Transverse colon (tissue), 4 donors: ENCODE measurements around the gene PCED1A. TPM values are rescaled to one million over a fixed set of nuclear protein-coding genes. Genes with fewer than 3 reads are reported as not detected.

Experiments
- DNase-seq: peaks from one replicate; pipeline ENCODE4 v3.0.0-alpha.2; 2019
- H3K27ac ChIP-seq, 4 donors: fragments of 200-600 bp; sonication (generic); 2 replicates each; pipeline ENCODE4 v1.5.1; 2016 to 2018; ENCODE audit warnings: inconsistent platforms in 4 of 4
- H3K27me3 ChIP-seq: fragments of 200-600 bp; sonication (generic); 2 replicates; pipeline ENCODE4 v1.5.1; 2017; ENCODE audit warnings: inconsistent platforms
- H3K36me3 ChIP-seq, 4 donors: fragments of 200-600 bp; sonication (generic); 2 replicates each; pipeline ENCODE4 v1.5.1; 2017 to 2019; ENCODE audit warnings: inconsistent platforms in 4 of 4
- H3K4me1 ChIP-seq, 4 donors: fragments of 200-600 bp; sonication (generic); 2 replicates each; pipeline ENCODE4 v1.5.1; 2017 to 2020; ENCODE audit warnings: inconsistent platforms in 4 of 4
- H3K4me3 ChIP-seq, 4 donors: fragments of 200-600 bp; sonication (generic); 1 replicate in 1 of 4; 2 replicates in 3 of 4; pipeline versions ENCODE4 v1.5.1 to v1.6.1; 2017 to 2019; ENCODE audit warnings: inconsistent platforms in 4 of 4
- H3K9me3 ChIP-seq, 2 donors: fragments of 200-600 bp; sonication (generic); 2 replicates each; pipeline ENCODE4 v1.5.1; 2017 to 2019; ENCODE audit warnings: inconsistent platforms in 2 of 2
- EP300 ChIP-seq: sonication (generic); formaldehyde crosslinking; IDR thresholded peaks from one replicate; pipeline ENCODE4 v1.6.1; 2017; ENCODE audit warnings: antibody characterized with exemption, low read depth
- POLR2A ChIP-seq: fragments of 450-650 bp; IDR thresholded peaks from one replicate; pipeline ENCODE4 v1.6.1; 2016; ENCODE audit warnings: antibody characterized with exemption, mild to moderate bottlenecking, moderate library complexity
- POLR2AphosphoS5 ChIP-seq, 3 donors: sonication (generic); formaldehyde crosslinking; IDR thresholded peaks; one replicate each; pipeline ENCODE4 v1.6.1; 2016; ENCODE audit warnings: antibody characterized with exemption in 3 of 3
- WGBS, 2 donors: methylation state at CpG; one replicate each; pipeline ENCODE4 v1.1.5; 2018; ENCODE audit warnings: low coverage in 1 of 2; 5-methylcytosine and 5-hydroxymethylcytosine counted together
- in situ Hi-C, 4 donors: fragments of 200-750 bp; cut with MboI; loops; one replicate each; pipeline versions ENCODE4 v1.15.0 to v1.15.1; 2017; ENCODE audit warnings: low sequenced_read_pairs in 3 of 4, low pct_ligation_motif_present in 1 of 4, low pct_unique_long_range_greater_than_20kb in 1 of 4
- intact Hi-C: fragments of 100-400 bp; cut with DNase I; formaldehyde crosslinking; loops from one replicate; pipeline ENCODE4 v1.15.1; 2023; ENCODE audit warnings: low total_unique reads
- total RNA-seq, 4 donors: library from RNA; depleted of rRNA; stranded (reverse); fragments of >200 nt; gene quantifications; one replicate each; pipeline ENCODE4 v1.1.0, GENCODE V29; 2016
- TF ChIP-seq, protein P1 (sequence below), 5 experiments: fragments of 200-600 bp in 3 of 5; fragments of 450-650 bp in 2 of 5; sonication (generic) in 3 of 5; IDR thresholded peaks; 1 replicate in 2 of 5; 2 replicates in 3 of 5; pipeline ENCODE4 v1.5.1; 2016 to 2017; ENCODE audit warnings: antibody characterized with exemption in 5 of 5, inconsistent platforms in 3 of 5, mild to moderate bottlenecking in 2 of 5, moderate library complexity in 1 of 5

Gene PCED1A, protein sequence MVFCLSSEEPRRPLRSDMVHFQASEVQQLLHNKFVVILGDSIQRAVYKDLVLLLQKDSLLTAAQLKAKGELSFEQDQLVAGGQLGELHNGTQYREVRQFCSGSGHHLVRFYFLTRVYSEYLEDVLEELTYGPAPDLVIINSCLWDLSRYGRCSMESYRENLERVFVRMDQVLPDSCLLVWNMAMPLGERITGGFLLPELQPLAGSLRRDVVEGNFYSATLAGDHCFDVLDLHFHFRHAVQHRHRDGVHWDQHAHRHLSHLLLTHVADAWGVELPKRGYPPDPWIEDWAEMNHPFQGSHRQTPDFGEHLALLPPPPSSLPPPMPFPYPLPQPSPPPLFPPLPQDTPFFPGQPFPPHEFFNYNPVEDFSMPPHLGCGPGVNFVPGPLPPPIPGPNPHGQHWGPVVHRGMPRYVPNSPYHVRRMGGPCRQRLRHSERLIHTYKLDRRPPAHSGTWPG
- 10 to 100 TPM; 15.5 to 85.7 (median 36.6) TPM for total RNA-seq

DNA sequence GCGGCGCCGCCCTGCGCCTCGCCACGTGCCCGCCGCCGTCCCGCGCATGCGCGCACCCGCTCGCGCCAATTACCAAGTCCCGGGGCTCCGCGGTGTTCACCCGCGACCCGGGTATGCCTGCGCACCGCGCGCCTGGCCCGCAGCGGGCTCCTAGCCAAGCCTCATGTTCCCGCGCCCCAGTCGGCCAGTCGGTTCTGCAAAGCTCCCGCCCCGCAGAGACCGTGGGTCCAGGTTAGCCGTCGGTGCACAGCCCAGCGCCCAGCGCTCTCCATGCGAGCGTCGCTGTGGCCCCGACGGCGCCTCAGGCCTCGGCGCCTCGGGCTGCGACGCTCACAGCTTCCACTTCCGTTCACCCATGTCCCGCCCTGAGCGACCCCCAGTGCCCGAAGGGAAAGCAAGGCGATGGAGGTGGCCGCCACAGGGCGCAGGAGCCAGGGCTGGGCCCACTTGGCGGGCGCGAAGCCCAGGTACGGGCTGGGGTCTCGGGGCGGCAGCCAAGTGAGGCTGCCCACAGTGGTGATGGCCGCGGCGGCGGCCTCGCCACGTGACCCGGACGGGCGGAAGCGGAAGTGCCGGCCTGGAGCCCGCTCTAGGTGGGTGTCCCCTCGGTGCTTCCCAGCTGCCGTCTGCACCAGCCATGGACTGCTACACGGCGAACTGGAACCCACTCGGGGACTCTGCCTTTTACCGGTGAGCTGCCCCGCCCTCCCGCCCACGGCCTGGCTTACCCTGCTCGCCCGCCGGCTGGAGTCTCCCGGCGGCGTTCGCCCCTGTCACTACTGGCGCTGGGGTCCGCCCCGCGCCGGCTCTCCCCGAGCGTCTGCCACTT, at the start of gene PCED1A, which contains the start of gene VPS16:
Gene PCED1A (minus strand): TSS at position 518 of the 829 bp plus-strand sequence. CDS start 743 bp downstream, outside the sequence.
Gene VPS16 (plus strand): TSS at position 608 of the 829 bp plus-strand sequence. CDS start 30 bp downstream, at position 638.
- intact Hi-C loops = no loop called here
- H3K27me3 ChIP-seq = no peaks in the 10 kb centered on the region
- TF ChIP-seq EP300 = no peak
- TF ChIP-seq POLR2AphosphoS5 (IDR thresholded peaks at IDR 0.05) = peak; percentile 65 to 89 (median 84)
- TF ChIP-seq, protein P1, sequence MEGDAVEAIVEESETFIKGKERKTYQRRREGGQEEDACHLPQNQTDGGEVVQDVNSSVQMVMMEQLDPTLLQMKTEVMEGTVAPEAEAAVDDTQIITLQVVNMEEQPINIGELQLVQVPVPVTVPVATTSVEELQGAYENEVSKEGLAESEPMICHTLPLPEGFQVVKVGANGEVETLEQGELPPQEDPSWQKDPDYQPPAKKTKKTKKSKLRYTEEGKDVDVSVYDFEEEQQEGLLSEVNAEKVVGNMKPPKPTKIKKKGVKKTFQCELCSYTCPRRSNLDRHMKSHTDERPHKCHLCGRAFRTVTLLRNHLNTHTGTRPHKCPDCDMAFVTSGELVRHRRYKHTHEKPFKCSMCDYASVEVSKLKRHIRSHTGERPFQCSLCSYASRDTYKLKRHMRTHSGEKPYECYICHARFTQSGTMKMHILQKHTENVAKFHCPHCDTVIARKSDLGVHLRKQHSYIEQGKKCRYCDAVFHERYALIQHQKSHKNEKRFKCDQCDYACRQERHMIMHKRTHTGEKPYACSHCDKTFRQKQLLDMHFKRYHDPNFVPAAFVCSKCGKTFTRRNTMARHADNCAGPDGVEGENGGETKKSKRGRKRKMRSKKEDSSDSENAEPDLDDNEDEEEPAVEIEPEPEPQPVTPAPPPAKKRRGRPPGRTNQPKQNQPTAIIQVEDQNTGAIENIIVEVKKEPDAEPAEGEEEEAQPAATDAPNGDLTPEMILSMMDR (IDR thresholded peaks at IDR 0.05) = no peak
- TF ChIP-seq POLR2A = peak; percentile 72
- peak within 1 kb of the TSS; percentile 74 to 96 (median 91) for H3K4me3 ChIP-seq
- no peaks in the 10 kb centered on the region for H3K9me3 ChIP-seq
- no peaks in the 10 kb centered on the region for H3K36me3 ChIP-seq
- DNase-seq = peak; percentile 88
- WGBS, 2 donors = 12% methylated on average over 51 of the region's 98 CpGs; no CpG with 5 or more reads in 1 of the 2 donors
- peak within 1 kb of the TSS; percentile 89 to 94 (median 93) for H3K27ac ChIP-seq
- in situ Hi-C loops = no loop called here
- H3K4me1 ChIP-seq = peaks cover 8 to 19% (median 17%) of the 10 kb centered on the region in 4 donors

DNA sequence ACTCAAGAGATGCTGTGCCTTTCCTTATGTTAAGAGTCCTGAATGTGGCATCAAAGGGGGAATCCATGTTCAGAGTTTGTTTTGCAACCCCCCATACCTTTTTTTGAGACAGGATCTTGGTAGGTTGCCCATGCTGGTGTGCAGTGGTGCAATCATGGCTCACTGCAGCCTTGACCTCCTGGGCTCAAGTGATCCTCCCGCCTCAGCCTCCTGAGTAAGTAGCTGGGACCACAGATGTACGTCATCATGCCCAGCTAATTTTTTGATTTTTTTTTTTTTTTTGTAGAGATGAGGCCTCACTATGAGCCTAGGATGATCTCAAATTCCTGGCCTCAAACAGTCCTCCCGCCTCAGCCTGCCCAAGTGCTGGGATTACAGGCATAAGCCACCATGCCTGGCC, 49.3 kb upstream of the PCED1A start:
- in situ Hi-C loops = no loop called here
- TF ChIP-seq EP300 (no peak), POLR2AphosphoS5 (IDR thresholded peaks at IDR 0.05) (no peak), POLR2A (no peak)
- TF ChIP-seq, protein P1 (IDR thresholded peaks at IDR 0.05) = no peak
- Histone ChIP-seq H3K4me3 (no peak overlapping the region), H3K36me3 (no peaks in the 10 kb centered on the region), H3K27ac (no peak overlapping the region), H3K27me3 (no peaks in the 10 kb centered on the region), H3K9me3 (no peaks in the 10 kb centered on the region), H3K4me1 (peaks cover 11 to 57% (median 27%) of the 10 kb centered on the region in 4 donors)
- no peak for DNase-seq
- 93 to 97% methylated on average over 3 of the region's 3 CpGs for WGBS, 2 donors
- intact Hi-C loops = no loop called here

GRCh38 chr20:2889209-2889608, 48.8 kb upstream of the PCED1A start:
- WGBS, 2 donors = 90 to 92% methylated on average over 1 of the region's 1 CpG
- no peak for DNase-seq
- Histone ChIP-seq H3K4me1 (peaks cover 11 to 62% (median 27%) of the 10 kb centered on the region in 4 donors), H3K9me3 (no peaks in the 10 kb centered on the region), H3K36me3 (no peaks in the 10 kb centered on the region), H3K4me3 (no peak overlapping the region), H3K27me3 (no peaks in the 10 kb centered on the region), H3K27ac (no peak overlapping the region)
- in situ Hi-C loops = no loop called here
- intact Hi-C loops = no loop called here
- TF ChIP-seq POLR2AphosphoS5 (IDR thresholded peaks at IDR 0.05) = no peak
- TF ChIP-seq EP300 = no peak
- no peak for TF ChIP-seq POLR2A
- TF ChIP-seq, protein P1 (IDR thresholded peaks at IDR 0.05) = no peak
